ENCODE data around the gene SH3RF3. TPM values are rescaled to one million over a fixed set of nuclear protein-coding genes. Genes with fewer than 3 reads are reported as not detected.

Gene SH3RF3
- total and polyA plus RNA-seq, 9 of the 15 experiments (the other 6 are each of a cell fraction or from before 2014, with no cell fraction given): 0.02 TPM; not detected in 8

DNA sequence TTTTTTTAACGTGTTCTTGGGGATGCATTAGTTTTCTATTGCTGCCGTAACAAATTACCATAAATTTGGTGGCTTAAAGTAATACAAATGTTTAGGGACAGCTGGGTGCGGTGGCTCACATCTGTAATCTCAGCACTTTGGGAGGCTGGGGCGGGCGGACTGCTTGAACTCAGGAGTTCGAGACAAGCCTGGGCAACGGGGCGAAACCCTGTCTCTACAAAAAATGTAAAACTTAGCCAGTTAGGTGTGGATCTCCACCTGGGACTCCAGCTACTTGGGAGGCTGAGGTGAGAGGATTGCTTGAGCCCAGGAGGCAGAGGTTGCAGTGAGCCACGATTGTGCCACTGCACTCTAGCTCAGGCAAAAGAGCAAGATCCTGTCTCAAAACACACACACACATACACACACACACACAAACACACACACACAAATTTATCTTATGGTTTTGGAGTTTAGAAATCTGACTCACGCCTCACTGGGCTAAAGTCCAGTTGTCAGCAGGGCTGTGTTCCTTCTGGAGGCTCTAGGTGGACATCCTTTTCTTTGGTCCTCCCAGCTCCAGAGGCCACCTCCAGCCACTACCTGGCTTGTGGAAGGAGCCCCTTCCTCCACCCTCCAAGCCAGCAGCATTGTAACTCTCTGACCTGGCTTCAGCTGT lies 408.7 kb downstream of the SH3RF3 start (continued):
- TF ChIP-seq FOXP4 (CRISPR knock-in tag; IDR thresholded peaks at IDR 0.05; ENCODE audit: borderline replicate concordance) (no peak), NR2C1 (IDR thresholded peaks at IDR 0.05) (no peak), NR2C1 (tag; IDR thresholded peaks at IDR 0.05) (no peak)

GRCh38 chr2:109538546-109538945 lies 409.5 kb downstream of the SH3RF3 start:
- 1% methylated on average over 8 of the region's 8 CpGs for WGBS (ENCODE audit: insufficient coverage, low coverage, missing lambda C conversion rate)
- no TSS peak for BruUV-seq (replicated peaks)
- Histone ChIP-seq H3K27ac (ENCODE audit: extremely low read depth, low read depth, low read length) (no peak overlapping the region), H3K36me3 (ENCODE audit: control insufficient read depth, insufficient read depth, low read length) (no peaks in the 10 kb centered on the region), H3K9me3 (replicated peaks; ENCODE audit: control insufficient read depth, insufficient read depth, low read depth, low read length) (no peaks in the 10 kb centered on the region), H3K27me3 (ENCODE audit: control insufficient read depth in 2 of 2, insufficient read depth in 2 of 2, low read length in 2 of 2) (peaks cover 0 to 33% of the 10 kb centered on the region in 2 experiments; a peak in 2 of 5 replicates), H3K4me2 (ENCODE audit: insufficient read depth, low read length) (no peak overlapping the region), H4K20me1 (replicated peaks; ENCODE audit: control insufficient read depth, insufficient read depth, low read length) (no peaks in the 10 kb centered on the region; the same call in 1 of the 2 replicates), H3K4me1 (replicated peaks in 1 of 2; ENCODE audit: control insufficient read depth in 2 of 2, insufficient read depth in 2 of 2, low read length in 2 of 2) (no peaks in the 10 kb centered on the region), H3K9me1 (ENCODE audit: control insufficient read depth, insufficient read depth, low read length) (no peaks in the 10 kb centered on the region), H2AFZ (ENCODE audit: low read depth, low read length) (no peak overlapping the region), H3K9ac (ENCODE audit: insufficient read depth in 1 of 2, low read depth in 2 of 2, low read length in 2 of 2) (no peak overlapping the region), H3K79me2 (ENCODE audit: control insufficient read depth, insufficient read depth, low read length) (no peaks in the 10 kb centered on the region), H3K4me3 (no peak overlapping the region)
- FAIRE-seq: no peak
- POLR2A ChIA-PET: no interaction called here
- in situ Hi-C loops (cut with MboI) (no loop called here), intact Hi-C loops (cut with micrococcal nuclease) (no loop called here)
- DNase-seq (ENCODE audit: extremely low read depth in 1 of 4, low spot score in 3 of 4): no peak
- CTCF ChIA-PET (ENCODE audit: low intra/inter-chr PET ratio): no interaction called here
- ATAC-seq: no peak
- TF ChIP-seq ZBTB40 (IDR thresholded peaks at IDR 0.05) (no peak), ZBTB40 (CRISPR knock-in tag; IDR thresholded peaks at IDR 0.05) (no peak)
